ENCODE results near the gene ITPRIPL2. TPM values are rescaled to one million over a fixed set of nuclear protein-coding genes. Genes with fewer than 3 reads are reported as not detected.

The ITPRIPL2 gene
- total RNA-seq, 1 donor from 2014 or later: 89.8 TPM

GRCh38 chr16:19119564-19119963, 5.8 kb downstream of the ITPRIPL2 start:
- no peak for DNase-seq (ENCODE audit: low spot score)

DNA sequence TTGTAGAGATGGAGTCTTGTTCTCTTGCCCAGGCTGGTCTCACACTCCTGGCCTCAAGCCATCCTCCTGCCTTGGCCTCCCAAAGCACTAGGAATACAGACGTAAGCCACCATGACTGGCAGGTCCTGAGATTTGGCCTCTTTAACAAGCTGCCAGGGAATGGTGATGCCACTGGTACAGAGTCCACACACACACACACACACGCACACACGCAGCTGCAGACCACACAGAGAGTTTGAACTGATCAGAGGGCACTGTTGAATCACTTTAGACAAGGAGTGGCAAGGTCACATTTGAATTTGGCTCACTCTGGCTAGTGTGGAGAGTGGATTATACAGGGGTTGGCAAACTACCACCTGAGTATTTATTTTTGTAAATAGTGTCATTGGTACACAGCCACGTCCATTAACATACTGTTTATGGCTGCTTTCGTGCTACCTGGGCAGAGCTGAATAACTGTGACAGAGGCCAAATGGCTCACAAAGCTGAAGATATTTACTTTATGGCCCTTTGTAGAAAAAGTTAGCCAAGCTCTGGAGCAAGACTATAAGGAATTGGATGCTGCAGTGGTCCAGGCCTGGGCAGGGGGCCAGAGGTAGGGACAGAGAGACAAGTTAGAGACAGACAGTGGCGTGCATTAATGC, 9.9 kb downstream of the ITPRIPL2 start:
- DNase-seq (ENCODE audit: low spot score): no peak

GRCh38 chr16:19126300-19126699, 12.5 kb downstream of the ITPRIPL2 start:
- DNase-seq (ENCODE audit: low spot score): no peak

DNA sequence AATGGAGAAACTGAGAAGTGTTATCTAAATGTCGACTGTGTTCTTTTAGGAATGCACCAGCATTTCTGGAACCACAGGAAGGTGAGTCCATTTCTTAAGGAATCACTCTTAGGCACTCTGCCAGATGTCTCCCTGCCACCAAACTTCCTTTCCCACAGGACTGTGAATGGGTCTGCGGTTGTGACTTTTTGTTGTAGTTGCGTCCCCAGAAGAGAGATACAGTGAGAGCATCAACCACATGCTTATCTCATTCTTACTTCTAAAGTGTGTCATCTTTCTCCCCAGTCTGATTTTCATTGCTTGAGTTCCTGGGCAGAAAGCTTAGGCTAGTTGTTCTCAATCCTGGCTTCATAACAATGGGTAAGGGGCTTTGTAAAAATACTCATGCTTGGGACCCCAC, 13.4 kb downstream of the ITPRIPL2 start:
- no peak for DNase-seq (ENCODE audit: low spot score)

GRCh38 chr16:19127674-19128131, 13.9 kb downstream of the ITPRIPL2 start:
- DNase-seq (ENCODE audit: low spot score): no peak

GRCh38 chr16:19128454-19129200, 14.9 kb downstream of the ITPRIPL2 start:
- no peak for DNase-seq (ENCODE audit: low spot score)

DNA sequence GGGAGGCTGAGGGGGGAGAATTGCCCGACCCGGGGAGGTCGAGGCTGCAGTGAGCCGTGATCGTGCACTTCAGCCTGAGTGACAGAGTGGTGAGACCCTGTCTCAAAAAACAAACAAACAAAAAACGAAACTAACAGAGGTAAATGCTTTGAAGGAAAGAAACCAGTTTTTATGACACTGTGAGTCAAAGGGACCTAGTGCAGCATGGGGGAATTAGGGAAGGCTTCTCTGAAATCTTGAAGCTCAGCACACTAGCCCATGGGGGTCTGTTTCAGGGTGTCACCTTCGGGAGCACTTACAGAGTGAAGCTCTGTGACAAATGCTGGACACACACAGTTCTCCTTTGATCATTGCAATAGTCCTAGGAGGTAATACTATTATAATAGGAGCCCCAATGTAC, 16.6 kb downstream of the ITPRIPL2 start:
- DNase-seq (ENCODE audit: low spot score): no peak

DNA sequence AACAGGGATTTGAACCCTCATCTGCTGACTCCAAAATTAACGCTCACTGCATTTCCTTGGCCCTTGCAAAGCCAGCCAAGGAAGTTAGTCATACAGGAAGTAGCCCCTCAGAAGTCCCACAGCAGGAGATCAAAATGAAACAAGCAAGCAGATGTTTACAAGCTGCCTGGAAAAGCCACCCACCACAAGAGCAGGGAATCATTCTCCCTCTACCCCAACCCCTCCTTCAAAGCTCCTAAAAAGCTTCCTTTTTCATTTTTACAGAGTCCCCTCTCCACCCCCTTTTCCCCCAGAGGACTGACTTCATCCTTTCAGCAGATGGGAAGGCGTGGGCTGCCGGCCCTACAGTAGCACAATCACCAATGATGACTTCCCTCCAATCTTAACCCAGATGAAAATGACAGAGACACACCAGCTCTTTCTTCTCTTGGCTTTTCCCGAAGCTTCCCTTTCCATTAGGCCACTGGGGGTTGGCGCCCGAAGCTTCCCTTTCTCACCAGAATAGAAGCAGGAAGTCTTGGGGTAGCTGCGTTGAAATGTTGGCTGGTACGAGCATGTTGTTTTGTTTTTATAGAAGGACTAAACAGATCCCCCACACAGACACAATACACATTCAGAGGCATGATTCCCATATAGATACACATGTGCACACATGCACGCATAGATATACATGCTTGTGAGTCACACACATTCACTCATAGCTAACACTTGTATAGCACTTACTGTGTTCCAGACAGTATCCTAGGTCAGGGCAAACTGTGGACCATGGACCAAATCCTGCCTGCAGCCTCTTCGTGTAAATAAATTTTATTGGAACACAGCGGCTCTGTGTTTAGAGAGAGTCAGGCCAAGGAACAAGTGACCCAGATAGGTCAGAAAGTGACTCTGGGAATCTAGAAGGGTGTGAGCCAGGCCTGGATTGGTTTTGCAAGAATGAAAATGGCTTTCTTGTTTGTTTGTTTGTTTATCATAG, 17.4 kb downstream of the ITPRIPL2 start:
- no peak for DNase-seq (ENCODE audit: low spot score)

GRCh38 chr16:19131825-19132218, 18.1 kb downstream of the ITPRIPL2 start:
- no peak for DNase-seq (ENCODE audit: low spot score)

DNA sequence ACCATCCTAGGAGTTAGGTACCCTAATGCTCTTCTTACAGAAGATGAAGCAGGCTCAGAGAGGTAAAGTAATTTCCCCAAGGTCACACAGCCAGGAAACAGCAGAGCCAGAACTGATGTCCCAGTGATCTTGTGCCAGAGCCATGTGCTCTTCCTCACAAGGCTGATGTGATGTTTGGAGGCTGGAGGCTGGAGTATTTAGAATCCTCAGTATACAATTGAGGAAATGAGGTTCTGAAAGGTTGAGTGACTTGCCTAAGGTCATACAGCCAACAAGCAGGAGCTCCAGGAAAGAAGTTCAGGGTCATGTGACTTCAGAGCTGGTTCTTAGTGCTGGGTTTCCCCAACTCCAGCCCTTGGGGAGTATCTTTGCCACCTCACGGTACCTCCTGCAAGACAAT, 18.5 kb downstream of the ITPRIPL2 start:
- no peak for DNase-seq (ENCODE audit: low spot score)

DNA sequence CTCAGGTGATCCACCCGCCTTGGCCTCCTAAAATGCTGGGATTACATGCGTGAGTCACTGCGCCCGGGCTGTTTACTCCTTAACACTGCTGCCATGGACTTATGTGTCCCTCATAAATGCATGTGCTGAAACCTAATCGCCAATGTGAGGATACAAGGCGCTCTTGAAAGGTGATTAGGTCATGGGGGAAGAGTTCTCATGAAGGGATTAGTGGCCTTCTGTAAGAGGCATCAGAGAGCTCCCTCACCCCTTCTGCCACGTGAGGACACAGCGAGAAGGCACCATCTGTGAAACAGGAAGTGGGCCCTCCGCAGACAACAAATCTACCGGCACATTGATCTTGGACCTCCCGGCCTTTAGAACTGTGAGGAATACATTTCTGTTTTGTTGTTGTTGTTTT, 19.1 kb downstream of the ITPRIPL2 start:
- no peak for DNase-seq (ENCODE audit: low spot score)

- DNase-seq (ENCODE audit: low spot score): no peak
Measured at GRCh38 chr16:19133600-19133999, 19.8 kb downstream of the ITPRIPL2 start.

GRCh38 chr16:19135201-19135842, 21.6 kb downstream of the ITPRIPL2 start:
- no peak for DNase-seq (ENCODE audit: low spot score)

DNA sequence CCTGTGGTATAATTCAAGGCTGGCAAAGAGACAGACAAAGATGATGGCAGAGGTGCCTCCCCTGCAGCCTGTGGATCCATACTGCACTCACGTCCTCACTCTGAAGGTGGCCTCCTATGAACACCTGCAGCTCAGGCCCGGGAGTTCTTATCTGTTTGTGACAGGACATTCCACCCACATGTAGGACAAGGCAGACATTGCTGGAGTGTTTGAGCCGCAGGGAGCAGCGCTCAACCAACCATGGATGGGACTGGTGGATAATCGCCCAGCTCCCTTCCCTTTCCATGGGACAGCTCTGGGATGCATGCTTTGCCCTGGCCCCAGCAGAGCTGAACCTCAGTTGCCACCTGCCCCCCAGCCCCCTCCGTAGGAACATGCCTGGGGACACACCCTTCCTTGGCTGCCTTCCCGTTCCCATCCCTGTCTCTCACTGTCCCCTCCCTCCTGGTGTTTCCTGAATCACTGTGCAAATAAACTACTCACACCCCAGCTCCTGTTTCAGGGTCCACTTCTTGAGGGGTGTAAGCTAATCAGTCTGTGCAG, 22.2 kb downstream of the ITPRIPL2 start:
- no peak for DNase-seq (ENCODE audit: low spot score)

DNA sequence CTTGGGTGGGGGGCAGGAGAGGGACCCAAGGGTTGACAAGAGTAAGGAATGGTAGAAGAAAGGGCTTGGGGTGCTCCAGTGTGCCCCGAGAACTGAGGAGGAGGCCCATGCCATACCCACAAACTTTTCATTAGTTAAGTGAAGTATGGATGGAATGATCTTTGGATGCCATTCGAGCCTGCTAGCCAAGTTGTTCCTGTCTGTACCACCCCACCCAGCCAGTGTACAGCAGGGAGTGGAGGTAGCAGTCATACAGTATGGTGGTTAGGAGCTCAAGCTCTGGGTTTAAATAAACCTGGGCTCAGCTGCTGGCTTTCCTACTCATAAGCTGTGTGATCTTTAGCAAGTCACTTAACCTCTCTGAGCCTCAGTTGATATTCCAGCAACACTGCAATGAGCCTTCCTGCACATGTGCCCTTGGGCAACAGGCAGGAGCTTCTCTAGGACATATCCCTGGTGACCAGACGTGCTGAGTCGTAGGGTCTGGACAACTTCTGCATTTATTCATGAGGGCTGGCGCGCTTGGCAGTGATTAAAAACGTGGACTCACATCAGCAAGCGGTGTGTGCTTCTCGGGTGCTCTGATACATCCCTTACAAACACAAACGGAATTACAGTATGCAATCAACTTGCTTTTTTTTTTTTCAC, 22.9 kb downstream of the ITPRIPL2 start:
- no peak for DNase-seq (ENCODE audit: low spot score)

DNA sequence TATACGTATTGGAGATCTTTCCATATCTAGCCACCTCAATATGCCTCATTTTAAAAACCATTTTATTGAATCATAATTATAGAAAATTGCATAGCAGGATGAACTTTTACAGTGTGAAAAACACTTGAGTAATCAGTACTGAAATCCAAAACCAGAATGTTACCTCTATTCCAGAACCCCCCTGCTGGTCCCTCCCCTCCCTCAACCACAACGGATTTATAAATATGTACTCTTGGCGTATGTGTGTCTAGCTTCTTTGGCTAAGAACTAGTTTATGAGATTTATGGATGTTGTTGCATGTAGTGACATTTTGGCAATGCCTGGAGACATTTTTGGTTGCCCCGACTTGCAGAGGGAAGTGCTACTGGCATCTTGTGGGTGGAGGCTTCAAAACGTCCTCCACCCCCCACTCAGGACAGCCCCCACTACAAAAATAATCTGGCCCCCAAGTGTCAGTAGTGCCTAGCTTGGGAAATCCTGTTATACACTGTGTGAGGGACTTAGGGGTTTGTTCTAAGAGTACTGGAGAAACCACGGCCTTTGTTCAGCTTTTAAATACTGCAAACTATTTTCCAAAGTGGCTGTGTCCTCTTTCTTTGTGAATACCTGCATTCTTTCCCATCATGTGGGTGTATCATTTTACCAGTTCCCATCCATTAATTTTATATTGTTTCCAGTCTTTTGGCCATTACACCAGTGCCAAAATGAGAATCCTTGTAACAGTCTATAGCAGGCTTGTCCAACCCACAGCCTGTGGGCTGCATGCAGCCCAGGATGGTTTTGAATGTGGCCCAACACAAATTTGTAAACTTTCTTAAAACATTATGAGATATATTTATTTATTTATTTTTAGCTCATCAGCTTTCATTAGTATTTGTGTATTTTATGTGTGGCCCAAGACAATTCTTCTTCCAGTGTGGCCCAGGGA, 23.7 kb downstream of the ITPRIPL2 start:
- DNase-seq (ENCODE audit: low spot score): no peak

DNA sequence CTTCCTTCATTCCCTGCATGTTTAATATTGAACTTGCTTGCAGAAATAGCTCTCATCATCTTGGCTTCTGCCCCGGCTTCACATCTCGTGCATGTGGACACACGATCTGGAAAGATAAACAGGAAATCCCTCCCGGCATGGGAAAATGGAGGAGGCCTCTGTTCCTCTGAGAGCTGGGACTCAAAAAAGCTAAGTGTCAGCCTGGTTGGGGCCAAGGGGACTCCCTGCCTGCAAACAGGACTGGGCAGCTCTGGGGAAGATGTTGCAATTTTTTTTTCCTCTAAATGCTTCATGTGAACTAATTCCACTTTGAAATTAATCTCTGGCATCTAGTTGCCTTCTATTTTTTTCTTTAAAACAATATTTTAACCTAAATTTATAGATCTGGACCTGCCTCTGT, 24.8 kb downstream of the ITPRIPL2 start:
- no peak for DNase-seq (ENCODE audit: low spot score)

DNA sequence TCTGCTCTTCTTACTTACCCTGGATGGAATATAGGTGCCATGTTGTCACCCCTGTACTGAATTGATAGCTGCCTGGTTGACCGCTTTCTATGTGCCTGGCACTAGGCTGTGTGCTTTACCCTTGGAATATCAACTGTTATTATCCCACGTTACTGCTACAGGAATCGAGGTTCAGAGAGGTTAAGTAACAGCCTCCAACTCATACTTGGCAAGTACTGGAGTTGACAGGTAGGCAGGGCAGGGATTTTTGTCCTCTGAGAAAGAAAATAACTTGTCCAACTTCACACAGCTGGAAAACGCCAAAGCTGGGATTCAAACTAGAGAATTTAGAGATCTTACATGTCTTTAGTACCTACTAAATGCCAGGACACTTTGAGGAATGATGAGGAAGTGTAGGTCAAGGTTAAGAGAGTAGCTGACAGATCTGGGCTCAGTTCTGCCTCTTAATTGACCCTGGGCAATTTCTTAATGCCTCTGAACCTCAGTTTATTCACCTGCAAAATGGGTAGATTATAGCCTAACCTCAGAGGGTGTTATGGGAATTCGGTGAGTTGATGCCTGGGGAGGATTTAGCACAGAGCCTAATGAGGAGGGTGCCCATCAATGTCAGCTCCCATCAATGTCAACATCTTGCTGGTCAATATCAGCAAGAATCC, 25.8 kb downstream of the ITPRIPL2 start:
- no peak for DNase-seq (ENCODE audit: low spot score)

GRCh38 chr16:19140396-19140795, 26.6 kb downstream of the ITPRIPL2 start:
- no peak for DNase-seq (ENCODE audit: low spot score)

All from mesenteric fat pad (tissue), 1 donor.